Neural cell (in vitro differentiated cells): ENCODE measurements around the gene POLRMT.

Experiments used
- CTCF ChIP-seq: fragments of 450-650 bp; IDR thresholded peaks from 2 replicates; pipeline ENCODE4 v1.5.1; 2014; ENCODE audit warnings: antibody characterized with exemption, mild to moderate bottlenecking, moderate library complexity; ENCODE audit not compliant: poor library complexity, severe bottlenecking
- EP300 ChIP-seq: fragments of 450-650 bp; conservative IDR thresholded peaks from 2 replicates; pipeline ENCODE4 v1.6.1; 2014; ENCODE audit warnings: antibody characterized with exemption, mild to moderate bottlenecking, moderate library complexity; ENCODE audit not compliant: poor library complexity, severe bottlenecking
- EZH2 ChIP-seq: fragments of 200-600, 300-800 bp; shearing (Covaris generic), sonication (generic); IDR thresholded peaks from 2 replicates; pipeline ENCODE4 v1.6.1; 2014; ENCODE audit warnings: antibody characterized with exemption, low read length, borderline replicate concordance, mild to moderate bottlenecking; ENCODE audit not compliant: insufficient read depth, poor library complexity, severe bottlenecking
- MXI1 ChIP-seq: fragments of 450-650 bp; conservative IDR thresholded peaks from 2 replicates; pipeline ENCODE4 v1.6.1; 2014; ENCODE audit warnings: antibody characterized with exemption, mild to moderate bottlenecking; ENCODE audit not compliant: poor library complexity, severe bottlenecking
- POLR2AphosphoS5 ChIP-seq: IDR thresholded peaks from 2 replicates; pipeline ENCODE4 v1.6.1; 2012
- RAD21 ChIP-seq: fragments of 450-650 bp; conservative IDR thresholded peaks from 2 replicates; pipeline ENCODE4 v1.6.1; 2014; ENCODE audit warnings: antibody characterized with exemption, mild to moderate bottlenecking, moderate library complexity
- REST ChIP-seq: IDR thresholded peaks from 2 replicates; pipeline ENCODE4 v1.6.1; 2012; ENCODE audit warnings: borderline replicate concordance
- TAF1 ChIP-seq: IDR thresholded peaks from 2 replicates; pipeline ENCODE4 v1.6.1; 2012; ENCODE audit warnings: low read depth

- no peak for TF ChIP-seq EP300
- TF ChIP-seq CTCF: no peak
- no peak for TF ChIP-seq TAF1
- TF ChIP-seq MXI1: no peak
- no peak for TF ChIP-seq RAD21
- no peak for TF ChIP-seq POLR2AphosphoS5
- TF ChIP-seq REST: no peak
- TF ChIP-seq EZH2: no peak
Measured at GRCh38 chr19:621819-622218, 11.5 kb downstream of the POLRMT start.
